Lower leg skin (tissue), 4 donors: Measurements from ENCODE around the gene CEACAM19. TPM values are rescaled to one million over a fixed set of nuclear protein-coding genes. Genes with fewer than 3 reads are reported as not detected.

Source experiments
- DNase-seq, 2 donors: peaks; one replicate each; pipeline ENCODE4 v3.0.0-alpha.2; 2019; ENCODE audit warnings: low spot score in 2 of 2
- H3K4me3 ChIP-seq: fragments of 200-600 bp; sonication (generic); 2 replicates; pipeline ENCODE4 v1.5.1; 2017; ENCODE audit warnings: mild to moderate bottlenecking, low read depth; ENCODE audit not compliant: poor library complexity, severe bottlenecking
- POLR2A ChIP-seq, 2 donors: fragments of 450-650 bp; IDR thresholded peaks; one replicate each; pipeline ENCODE4 v1.6.1; 2016 to 2017; ENCODE audit warnings: antibody characterized with exemption in 2 of 2, mild to moderate bottlenecking in 1 of 2, moderate library complexity in 1 of 2
- WGBS, 2 donors: methylation state at CpG; one replicate each; pipeline ENCODE4 v1.1.5; 2018; 5-methylcytosine and 5-hydroxymethylcytosine counted together
- intact Hi-C: fragments of 100-400 bp; cut with DNase I; formaldehyde crosslinking; loops from one replicate; pipeline ENCODE4 v1.15.0; 2023; ENCODE audit warnings: low total_unique reads
- total RNA-seq, 4 donors: library from RNA; depleted of rRNA; stranded (reverse); fragments of >200 nt; gene quantifications; one replicate each; pipeline ENCODE4 v1.1.0, GENCODE V29; 2016
- TF ChIP-seq, protein P1 (sequence below), 3 donors: fragments of 450-650 bp; IDR thresholded peaks; one replicate each; pipeline ENCODE4 v1.5.1; 2016; ENCODE audit warnings: antibody characterized with exemption in 3 of 3, mild to moderate bottlenecking in 3 of 3, moderate library complexity in 2 of 3

Gene CEACAM19
- total RNA-seq, 4 donors from 2014 or later: 5.4 to 10.2 (median 8.0) TPM

DNA sequence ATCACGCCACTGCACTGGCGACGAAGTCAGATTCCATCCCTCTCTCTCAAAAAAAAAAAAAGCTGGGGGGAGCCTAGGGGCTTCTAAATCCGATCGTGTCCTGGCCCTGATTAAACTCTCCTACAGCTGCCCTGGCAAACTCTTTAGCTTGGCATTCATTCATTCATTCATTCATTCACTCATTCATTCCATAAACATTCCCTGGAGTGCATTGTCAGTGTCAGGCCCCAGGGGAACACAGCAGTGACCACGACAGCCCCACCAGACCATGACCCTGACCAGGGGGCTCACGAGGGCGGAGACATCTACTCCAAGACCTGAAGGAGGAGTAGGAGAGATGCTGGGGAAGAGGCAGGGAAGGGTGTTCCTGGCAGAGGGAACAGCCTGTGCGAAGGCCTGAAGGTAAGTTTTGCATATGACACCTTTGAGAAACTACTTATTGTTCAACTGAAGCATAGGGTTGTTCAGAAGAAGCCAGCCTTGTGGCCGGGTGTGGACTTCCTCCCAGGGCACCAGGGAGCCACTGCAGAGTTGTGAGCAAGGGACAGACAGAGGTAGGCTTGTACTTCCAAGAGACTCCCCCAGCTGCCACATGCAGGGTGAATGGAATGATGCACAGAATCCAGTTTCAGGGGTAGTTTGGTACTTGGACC lies 52.1 kb downstream of the CEACAM19 start:
- DNase-seq: no peak
- TF ChIP-seq POLR2A (IDR thresholded peaks at IDR 0.05): no peak
- TF ChIP-seq, protein P1, sequence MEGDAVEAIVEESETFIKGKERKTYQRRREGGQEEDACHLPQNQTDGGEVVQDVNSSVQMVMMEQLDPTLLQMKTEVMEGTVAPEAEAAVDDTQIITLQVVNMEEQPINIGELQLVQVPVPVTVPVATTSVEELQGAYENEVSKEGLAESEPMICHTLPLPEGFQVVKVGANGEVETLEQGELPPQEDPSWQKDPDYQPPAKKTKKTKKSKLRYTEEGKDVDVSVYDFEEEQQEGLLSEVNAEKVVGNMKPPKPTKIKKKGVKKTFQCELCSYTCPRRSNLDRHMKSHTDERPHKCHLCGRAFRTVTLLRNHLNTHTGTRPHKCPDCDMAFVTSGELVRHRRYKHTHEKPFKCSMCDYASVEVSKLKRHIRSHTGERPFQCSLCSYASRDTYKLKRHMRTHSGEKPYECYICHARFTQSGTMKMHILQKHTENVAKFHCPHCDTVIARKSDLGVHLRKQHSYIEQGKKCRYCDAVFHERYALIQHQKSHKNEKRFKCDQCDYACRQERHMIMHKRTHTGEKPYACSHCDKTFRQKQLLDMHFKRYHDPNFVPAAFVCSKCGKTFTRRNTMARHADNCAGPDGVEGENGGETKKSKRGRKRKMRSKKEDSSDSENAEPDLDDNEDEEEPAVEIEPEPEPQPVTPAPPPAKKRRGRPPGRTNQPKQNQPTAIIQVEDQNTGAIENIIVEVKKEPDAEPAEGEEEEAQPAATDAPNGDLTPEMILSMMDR (IDR thresholded peaks at IDR 0.05): no peak
- H3K4me3 ChIP-seq: no peak overlapping the region
- WGBS, 2 donors: 29 to 37% methylated on average over 10 of the region's 10 CpGs
- intact Hi-C loops: loop anchor here (5.0 kb wide), 1 partner anchor 49 kb away; no protein-coding TSS in a partner anchor

DNA sequence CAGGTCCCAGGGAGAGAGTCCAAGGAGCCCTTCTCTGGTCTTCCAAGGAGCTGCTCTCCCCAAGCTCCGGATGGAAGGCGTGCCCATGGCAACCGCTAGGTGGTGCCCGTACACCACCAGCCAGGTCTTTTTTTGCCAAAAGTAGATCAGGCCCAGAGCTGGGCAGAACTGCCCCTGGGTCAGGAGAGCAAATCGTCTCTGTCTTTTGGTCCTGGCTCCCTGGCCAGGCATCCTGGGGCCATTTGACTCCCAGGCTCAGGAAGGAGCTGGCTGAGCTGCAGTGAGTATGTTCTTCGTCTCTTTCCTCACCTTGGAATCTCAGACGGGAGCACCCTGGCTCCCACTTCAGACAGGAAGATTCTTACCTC lies 52.7 kb downstream of the CEACAM19 start:
- intact Hi-C loops: loop anchor here (5.0 kb wide), 1 partner anchor 48 kb away; no protein-coding TSS in a partner anchor
- WGBS, 2 donors: 10 to 17% methylated on average over 7 of the region's 7 CpGs
- H3K4me3 ChIP-seq: no peak overlapping the region
- TF ChIP-seq, protein P1 (IDR thresholded peaks at IDR 0.05): peak in 2 of 3 donors; percentile 49 to 83
- TF ChIP-seq POLR2A (IDR thresholded peaks at IDR 0.05): no peak
- DNase-seq: peak; percentile 78 to 96

DNA sequence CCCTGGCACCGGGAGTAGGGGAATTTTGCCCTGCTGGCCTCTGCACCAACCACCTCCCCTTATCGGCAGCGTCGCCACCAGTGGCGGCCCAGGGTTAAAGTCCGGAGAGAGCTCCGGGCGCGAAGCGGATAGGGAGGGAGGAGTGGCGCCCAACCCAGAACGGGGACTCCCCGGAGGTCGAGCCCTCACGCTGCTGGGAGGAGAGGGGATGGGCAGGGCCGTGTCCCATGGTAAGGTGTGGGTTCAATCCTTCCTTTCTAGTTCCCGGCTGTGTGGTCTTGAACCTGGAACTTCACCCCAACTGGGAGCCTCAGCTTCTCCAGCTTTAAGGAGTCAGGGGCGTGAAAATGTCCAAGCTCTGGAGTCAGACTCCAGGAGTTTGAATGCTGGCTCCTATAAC lies 54.0 kb downstream of the CEACAM19 start:
- TF ChIP-seq POLR2A (IDR thresholded peaks at IDR 0.05): no peak
- TF ChIP-seq, protein P1 (IDR thresholded peaks at IDR 0.05): no peak
- 16 to 29% methylated on average over 16 to 17 of the region's 18 CpGs for WGBS, 2 donors
- no peak overlapping the region for H3K4me3 ChIP-seq
- DNase-seq: no peak
- intact Hi-C loops: no loop called here

DNA sequence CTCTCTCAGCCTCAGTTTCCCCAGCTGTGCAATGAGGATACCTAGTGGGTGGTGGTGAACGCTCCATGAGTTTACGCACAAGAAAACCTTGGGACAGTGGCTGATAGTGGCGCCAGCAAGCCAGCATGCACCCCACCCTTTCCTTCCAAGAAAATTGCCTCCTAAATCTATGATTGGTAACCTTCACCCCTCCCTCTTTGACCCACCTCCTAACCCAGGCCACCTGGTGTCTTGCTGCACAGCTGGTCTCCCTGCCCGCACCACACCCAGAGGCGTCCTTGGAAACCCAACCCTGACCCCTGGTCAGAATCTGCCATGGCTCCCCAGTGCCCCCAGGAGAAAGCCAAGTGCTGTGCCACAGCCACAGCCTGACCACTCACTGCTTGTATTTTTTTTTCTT lies 54.4 kb downstream of the CEACAM19 start:
- intact Hi-C loops: no loop called here
- DNase-seq: no peak
- no peak overlapping the region for H3K4me3 ChIP-seq
- 88 to 90% methylated on average over 5 of the region's 5 CpGs for WGBS, 2 donors
- no peak for TF ChIP-seq POLR2A (IDR thresholded peaks at IDR 0.05)
- TF ChIP-seq, protein P1 (IDR thresholded peaks at IDR 0.05): no peak

DNA sequence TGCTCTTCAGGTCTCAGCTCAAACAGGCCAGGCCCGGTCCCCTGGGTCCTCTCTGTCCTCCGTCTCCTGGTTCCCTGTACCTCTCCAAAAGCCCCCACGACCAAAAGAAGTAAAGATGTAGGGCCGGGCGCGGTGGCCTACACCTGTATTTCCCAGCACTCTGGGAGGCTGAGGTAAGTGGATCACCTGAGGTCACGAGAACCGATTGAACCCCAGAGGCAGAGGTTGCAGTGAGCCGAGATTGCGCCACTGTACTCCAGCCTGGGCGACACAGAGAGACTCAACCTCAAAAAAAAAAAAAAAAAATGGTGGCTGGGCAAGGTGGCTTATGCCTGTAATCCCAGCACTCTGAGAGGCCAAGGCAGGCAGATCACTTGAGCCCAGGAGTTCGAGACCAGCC lies 55.2 kb downstream of the CEACAM19 start:
- TF ChIP-seq, protein P1 (IDR thresholded peaks at IDR 0.05): no peak
- TF ChIP-seq POLR2A (IDR thresholded peaks at IDR 0.05): no peak
- WGBS, 2 donors: 83 to 90% methylated on average over 12 of the region's 12 CpGs
- DNase-seq: no peak
- no peak overlapping the region for H3K4me3 ChIP-seq
- intact Hi-C loops: no loop called here

DNA sequence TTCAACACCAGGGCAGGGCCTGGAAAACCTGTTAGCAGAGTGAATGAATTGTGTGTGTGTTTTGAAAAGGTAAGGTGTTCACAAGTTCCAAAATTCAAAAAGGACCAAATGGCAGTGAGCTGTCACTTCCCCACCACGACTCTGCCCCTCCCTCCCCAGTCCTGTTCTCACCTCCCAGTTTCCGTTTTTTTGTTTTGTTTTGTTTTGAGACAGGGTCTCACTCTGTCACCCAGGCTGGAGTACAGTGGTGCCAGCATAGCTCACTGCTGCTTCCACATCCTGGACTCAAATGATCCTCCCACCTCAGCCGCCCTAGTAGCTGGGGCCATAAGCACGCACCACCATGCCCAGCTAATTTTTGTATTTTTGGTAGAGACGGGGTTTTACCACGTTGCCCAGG lies 56.9 kb downstream of the CEACAM19 start:
- DNase-seq: no peak
- intact Hi-C loops: no loop called here
- TF ChIP-seq, protein P1 (IDR thresholded peaks at IDR 0.05): no peak
- TF ChIP-seq POLR2A (IDR thresholded peaks at IDR 0.05): no peak
- no peak overlapping the region for H3K4me3 ChIP-seq
- 72 to 79% methylated on average over 6 of the region's 6 CpGs for WGBS, 2 donors
